OCI-LY7 (cell line): Measurements from ENCODE around the gene BGLAP.

Experiments
- CTCF ChIP-seq: fragments of 200-600 bp; sonication (generic); conservative IDR thresholded peaks from 2 replicates; pipeline ENCODE4 v1.5.1; 2014; ENCODE audit warnings: mild to moderate bottlenecking, antibody characterized with exemption, low read length, moderate library complexity, mixed read lengths
- EZH2phosphoT487 ChIP-seq: fragments of 200-600 bp; sonication (generic); IDR thresholded peaks from 2 replicates; pipeline ENCODE4 v1.6.1; 2018; ENCODE audit warnings: low read depth, borderline replicate concordance, mild to moderate bottlenecking, mixed run types, antibody characterized with exemption, low read length, moderate library complexity, mixed read lengths

GRCh38 chr1:156285437-156285836 is 43.5 kb downstream of the BGLAP start:
- TF ChIP-seq CTCF (no peak), EZH2phosphoT487 (no peak)
